ENCODE data around the gene TRAPPC10.

TRAPPC10 gene

GRCh38 chr21:44058981-44059380, 46.9 kb downstream of the TRAPPC10 start:
- DNase-seq, result no peak

DNA sequence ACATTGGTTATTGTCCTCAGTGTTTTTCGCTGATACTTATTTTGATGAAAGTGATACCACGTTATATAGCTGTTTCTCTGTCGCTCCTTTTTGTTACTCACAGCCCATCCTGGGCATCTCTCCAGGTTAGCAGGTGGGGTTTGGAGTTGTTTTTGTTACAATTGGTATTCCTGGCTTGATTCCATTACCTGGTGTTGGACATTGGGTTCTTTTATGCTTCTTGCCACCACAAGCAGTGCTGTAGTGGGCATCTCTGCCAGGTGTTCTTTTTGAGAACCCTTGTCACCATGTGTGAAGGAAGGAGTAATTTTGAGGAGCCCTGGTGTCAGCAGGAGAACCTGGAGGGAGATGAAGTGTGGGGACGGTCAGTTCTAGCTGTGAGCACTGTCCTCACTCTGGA, 47.6 kb downstream of the TRAPPC10 start:
- no peak for DNase-seq

DNA sequence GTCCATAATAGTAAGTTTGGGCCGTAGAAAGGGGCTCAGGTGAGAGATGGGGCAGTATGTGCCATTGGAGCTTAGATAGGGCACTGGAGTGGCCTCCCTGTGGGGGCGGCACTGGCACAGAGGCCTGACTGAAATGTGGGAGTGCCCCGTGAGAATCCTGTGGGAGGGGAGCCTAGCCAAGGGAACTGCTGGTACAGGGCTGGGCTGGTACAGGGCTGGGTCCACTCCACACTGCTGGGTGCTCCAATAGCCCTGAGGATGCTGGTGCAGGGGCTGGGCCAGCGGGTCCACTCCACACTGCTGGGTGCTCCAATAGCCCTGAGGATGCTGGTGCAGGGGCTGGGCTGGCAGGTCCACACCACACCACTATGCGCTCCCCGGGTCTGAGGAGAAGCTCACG, 50.3 kb downstream of the TRAPPC10 start:
- no peak for DNase-seq

- DNase-seq, result no peak
These were observed 51.2 kb downstream of the TRAPPC10 start for GRCh38 chr21:44063151-44063912.

GRCh38 chr21:44064852-44065403, 52.8 kb downstream of the TRAPPC10 start:
- no peak for DNase-seq

GRCh38 chr21:44065428-44065827, 53.3 kb downstream of the TRAPPC10 start:
- no peak for DNase-seq

- no peak for DNase-seq
These were observed 54.0 kb downstream of the TRAPPC10 start for GRCh38 chr21:44066116-44066515.

DNA sequence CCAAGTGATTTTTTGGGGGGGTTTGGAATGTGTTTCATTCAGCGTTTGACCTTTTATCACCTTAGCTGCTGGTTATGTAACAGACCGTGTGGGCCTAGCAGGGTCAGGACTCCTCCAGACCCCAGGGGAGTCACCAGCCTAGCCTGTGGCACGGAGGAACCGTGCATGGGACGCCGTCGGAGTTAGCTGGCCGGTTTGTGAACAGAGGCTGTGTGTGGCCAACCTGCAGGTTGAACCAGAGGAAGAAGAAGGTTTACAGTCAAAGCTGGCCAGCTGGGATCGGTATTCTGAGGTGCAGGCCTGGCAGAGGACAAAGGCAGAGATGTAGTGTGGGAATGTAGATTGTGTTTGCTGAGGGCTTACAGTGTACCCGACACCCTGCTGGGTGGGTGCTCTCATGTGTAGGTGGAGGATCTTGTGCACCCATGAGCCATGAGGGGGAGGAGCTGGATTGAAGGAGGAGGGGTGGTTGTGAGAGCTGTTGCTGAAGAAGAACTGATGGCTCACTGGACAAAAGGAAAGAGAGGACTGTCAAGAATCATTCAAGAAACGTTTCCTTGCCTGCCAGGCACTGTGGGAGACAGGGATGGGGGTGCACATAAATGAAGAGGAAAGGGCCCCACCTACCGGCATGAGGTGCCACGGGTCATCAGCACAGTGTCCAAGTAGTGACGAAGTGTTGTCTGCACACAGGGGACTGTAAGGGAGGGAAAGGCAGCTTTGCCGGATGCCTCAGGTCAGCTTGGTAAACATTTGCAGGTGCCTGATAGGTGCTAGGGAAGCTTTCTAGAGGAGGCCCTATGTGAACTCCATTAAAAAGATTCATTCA, 55.1 kb downstream of the TRAPPC10 start:
- DNase-seq, result no peak

GRCh38 chr21:44070391-44070790, 58.3 kb downstream of the TRAPPC10 start:
- DNase-seq, result no peak

GRCh38 chr21:44071359-44072104, 59.4 kb downstream of the TRAPPC10 start:
- no peak for DNase-seq

GRCh38 chr21:44072111-44072510, 60.0 kb downstream of the TRAPPC10 start:
- no peak for DNase-seq

- peak in 1 of 56 donors; percentile 23 for DNase-seq
These were observed 62.3 kb downstream of the TRAPPC10 start for GRCh38 chr21:44074315-44074958.

DNA sequence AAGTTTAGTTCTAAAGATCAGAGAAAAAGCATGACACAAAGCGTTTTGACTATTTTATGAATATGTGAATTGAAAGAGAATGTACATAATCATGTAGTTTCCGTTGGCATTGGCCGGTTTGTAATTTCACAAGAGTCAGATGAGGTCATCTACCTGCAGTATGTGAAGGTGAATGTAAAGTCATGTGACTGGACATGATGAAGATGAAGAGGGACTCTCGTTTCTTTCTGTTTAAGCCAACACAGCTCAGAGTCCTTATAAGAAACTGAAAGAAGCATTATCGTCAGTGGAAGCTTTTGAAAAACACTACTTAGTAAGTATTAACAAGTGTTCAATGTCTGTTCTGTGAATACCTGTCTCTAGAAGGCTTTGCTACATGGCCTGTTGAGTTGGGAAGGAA, 64.2 kb downstream of the TRAPPC10 start:
- DNase-seq, result no peak

- DNase-seq, result no peak
These were observed 66.4 kb downstream of the TRAPPC10 start for GRCh38 chr21:44078411-44078981.

- DNase-seq, result no peak
These were observed 67.3 kb downstream of the TRAPPC10 start for GRCh38 chr21:44079446-44079845.

GRCh38 chr21:44079846-44080245, 67.7 kb downstream of the TRAPPC10 start:
- no peak for DNase-seq

DNA sequence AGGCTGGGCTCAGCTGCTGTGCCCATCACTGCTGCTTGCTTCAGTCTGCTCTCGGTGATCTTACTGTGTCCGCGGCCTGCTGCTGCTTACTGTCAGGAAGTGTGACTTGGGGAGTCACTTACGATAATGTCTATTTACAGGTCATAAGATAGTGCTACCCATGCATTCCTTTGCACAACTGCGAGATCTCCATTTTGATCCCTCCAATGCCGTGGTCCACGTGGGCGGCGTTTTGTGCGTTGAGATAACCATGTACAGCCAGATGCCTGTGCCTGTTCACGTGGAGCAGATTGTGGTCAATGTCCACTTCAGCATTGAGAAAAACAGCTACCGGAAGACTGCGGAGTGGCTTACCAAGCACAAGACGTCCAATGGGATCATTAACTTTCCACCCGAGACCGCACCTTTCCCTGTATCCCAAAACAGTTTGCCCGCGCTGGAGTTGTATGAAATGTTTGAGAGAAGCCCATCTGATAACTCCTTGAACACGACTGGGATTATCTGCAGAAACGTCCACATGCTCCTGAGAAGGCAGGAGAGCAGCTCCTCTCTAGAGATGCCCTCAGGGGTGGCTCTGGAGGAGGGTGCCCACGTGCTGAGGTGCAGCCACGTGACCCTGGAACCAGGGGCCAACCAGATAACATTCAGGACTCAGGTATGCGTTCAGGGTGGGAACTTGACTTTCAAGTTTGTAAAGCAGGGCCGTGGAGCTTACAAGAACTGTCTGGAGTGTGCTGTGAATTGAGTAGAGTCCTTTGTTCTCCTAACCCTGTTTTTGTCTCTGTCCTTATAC, 70.7 kb downstream of the TRAPPC10 start:
- no peak for DNase-seq

GRCh38 chr21:44083631-44084291, 71.7 kb downstream of the TRAPPC10 start:
- DNase-seq, result peak in 1 of 56 donors; percentile 16

GRCh38 chr21:44084496-44085241, 72.6 kb downstream of the TRAPPC10 start:
- DNase-seq, result no peak
